COLO668 (cell line): ENCODE results near the gene COL23A1.

Experiments
- DNase-seq: peaks from one replicate; lab custom pipeline; 2025; ENCODE audit not compliant: unreplicated experiment; lab: John Stamatoyannopoulos, UW

The COL23A1 gene

DNA sequence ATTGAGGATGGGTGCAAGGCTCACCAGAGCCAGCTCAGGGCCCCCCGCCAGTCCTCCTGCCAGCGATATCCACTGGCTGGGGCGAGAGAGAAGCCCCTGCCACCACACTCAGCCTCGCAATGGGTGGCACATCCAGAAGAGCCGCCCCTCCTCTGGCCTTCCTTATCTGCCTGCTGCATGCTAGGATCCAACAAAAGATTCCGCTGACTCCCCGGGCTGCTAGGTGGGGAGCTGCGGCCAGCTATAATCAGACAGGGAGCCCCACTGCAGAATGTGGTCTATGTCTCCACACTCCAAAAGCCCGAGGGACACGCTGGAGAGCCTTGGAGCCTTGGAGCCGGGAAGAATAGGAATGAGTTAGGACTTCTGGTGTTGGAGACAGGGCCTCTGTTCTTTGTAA is 32.8 kb downstream of the COL23A1 start:
- no peak for DNase-seq

DNA sequence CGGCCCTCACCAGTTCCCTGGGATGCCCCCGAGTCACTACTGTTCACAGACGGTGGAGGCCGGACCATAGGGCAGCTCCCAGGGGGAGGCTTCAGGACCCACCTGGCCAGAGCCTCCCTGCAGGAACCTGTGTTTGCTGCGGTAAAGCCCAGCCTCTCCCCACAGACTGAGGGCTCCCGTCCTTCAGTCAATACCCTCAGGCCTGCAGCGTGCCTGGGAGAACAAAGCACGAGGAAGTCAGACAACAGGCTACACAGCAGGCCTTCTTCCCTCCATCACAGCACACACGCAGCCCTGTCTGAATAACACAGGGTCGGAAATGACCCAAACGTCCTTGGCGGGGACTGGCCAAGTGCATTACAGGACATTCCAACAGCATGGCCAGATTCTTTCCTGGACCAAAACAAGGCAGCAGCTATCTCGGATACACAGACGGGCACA is 34.4 kb downstream of the COL23A1 start:
- no peak for DNase-seq

DNA sequence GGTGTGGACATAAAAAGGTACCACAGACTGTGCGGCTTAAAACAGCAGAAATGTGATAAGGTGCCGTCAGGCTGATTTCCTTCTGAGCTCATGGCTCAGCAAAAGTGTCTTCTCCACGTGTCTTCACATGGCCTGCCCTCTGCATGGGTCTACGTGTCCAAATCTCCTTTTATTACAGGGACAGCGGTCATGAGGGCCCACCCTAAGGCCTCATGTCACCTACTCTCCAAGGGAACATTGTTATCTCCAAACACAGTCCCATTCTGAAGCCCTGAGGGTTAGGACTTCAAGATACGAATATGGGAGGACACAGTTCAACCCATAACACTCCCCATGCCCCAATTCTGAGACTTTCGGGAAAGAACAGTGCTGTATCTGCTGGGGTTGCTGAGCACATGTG is 35.2 kb downstream of the COL23A1 start:
- DNase-seq = no peak

DNA sequence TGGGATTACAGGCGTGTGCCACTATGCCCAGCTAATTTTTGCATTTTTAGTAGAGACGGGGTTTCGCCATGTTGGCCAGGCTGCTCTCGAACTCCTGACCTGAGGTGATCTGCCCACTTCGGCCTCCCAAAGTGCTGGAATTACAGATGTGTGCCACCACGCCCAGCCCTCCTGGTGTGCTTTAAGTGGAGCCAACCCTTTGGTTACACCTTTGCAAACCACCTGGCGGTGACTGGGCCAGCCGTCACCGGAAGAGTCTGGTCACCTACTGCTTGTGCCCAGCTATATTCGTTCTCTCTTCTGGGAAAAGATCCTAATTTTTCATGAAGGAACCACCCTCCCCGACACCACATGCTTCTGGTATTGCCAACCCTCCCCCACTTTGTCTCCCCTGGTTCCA is 35.9 kb downstream of the COL23A1 start:
- DNase-seq = no peak

DNA sequence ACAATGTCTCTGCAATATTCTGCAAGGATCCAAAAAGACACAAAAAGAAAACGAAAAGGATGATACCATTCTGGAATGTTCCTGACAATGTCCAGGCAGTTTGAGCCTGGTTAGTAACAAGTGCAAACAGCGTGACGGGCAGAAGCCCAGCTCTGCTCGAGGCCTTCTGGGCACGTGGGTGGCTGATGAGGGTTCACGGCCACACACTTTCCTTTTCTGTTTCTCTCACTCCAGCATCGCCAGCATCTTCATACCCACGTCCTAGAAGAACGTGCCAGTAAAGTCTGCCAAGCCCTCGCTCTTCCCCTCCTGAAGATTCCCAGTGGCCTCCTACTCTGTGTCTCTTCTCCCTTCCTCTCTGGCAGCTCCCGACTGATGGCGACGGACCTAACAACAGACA is 36.7 kb downstream of the COL23A1 start:
- no peak for DNase-seq

DNA sequence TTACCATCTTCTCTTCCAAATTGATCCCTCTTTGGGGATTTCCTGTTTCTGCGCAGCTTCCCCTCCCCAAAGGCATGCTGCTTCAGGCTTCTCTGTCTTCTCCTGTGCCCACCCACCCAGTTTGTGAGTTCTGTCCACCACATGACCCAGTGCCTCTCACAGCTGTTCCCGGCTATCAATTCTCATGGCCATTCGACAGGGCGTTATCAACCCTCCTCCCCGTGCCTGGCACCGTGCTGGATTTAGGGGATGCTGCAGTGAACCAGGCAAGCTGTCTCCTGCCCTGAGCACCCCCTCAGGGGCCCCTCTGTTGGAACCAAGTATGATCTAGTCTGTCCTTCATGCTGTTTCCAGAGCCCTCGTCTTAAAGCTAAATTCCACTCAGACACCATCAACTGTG is 38.7 kb downstream of the COL23A1 start:
- DNase-seq = no peak

DNA sequence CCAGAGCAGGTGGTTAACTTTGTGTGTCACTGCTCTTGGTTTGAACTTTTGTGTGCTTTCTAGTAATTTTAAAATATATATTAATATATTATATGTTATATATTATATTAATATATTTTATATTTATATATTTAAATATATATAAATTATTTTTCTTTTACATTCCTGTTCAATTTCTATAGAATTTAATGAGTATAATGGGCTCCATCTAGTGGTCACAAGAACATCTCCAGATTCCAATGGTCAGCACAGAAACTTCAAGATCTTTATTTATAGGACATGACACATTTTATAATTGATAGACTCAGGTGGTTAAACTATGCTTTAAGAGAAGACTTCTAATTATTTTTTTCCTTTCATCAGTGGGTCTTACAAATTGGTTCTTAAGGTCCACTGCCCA is 39.1 kb downstream of the COL23A1 start:
- no peak for DNase-seq

DNA sequence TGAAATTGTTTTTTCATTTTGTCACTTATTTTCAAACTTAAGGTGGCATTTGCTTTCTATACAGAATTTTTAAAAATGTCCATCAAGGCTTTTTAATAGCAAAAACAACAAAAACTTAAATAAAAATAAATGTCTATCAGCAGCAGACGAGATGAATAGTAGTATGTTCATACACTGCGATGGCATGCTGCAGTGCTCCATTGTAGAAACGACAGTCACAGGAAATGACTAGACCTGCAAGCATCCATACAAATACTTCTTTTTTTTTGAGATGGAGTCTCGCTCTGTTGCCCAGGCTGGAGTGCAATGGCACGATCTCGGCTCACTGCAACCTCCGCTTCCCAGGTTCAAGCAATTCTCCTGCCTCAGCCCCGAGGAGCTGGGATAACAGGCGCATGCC is 41.4 kb downstream of the COL23A1 start:
- no peak for DNase-seq

DNA sequence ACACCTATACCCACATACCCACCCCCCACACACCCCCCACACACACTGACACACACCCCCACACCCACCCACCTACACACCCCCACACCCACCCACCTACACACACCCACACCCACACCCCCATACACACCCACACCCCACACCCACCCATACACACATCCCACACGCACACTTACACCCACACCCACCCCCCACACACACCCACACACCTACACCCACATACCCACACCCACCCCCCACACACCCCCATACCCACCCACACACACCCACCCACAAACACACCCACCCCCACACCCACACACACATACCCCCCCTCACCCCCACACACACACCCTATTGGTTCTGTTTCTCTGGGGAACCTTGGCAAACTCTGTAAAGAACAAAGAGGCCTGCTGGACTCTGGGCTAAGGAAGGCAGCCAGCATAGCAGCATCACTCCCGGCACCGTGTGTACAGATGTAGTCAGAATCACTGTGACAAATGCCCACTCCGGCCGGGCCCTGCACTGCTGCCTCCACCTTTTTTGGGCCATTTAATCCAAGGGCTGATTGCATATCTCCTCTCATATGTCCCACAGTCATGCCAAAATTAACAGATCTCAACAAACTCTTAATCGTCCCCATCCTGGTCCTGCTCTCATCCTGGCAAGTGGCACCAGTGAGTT is 42.3 kb downstream of the COL23A1 start:
- no peak for DNase-seq

DNA sequence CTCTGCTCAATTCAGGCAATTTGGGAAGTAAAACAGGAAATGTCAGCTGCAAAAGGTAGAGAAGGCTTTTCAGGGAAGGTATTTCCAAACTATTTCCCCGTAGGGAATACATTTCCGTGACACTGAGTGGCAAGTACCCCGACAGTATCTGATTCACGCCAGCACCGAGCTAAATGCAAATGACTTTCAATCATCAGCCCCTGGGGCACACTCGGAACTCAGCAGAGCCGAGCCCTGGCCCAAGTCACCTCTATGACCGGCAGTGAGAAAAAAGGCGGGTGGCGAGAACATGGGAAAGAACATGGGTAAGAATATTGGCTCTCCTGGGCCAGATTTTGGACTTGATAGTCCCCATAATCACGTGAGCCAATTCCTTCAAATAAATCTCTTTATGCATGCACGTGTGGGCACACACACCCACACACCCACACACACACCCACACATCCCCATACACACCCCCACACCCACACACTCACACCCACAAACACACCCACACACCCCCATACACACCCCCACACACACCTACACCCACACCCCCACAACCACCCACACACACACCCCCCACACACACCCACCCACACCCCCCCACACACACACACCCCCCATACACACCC is 43.0 kb downstream of the COL23A1 start:
- DNase-seq = no peak

DNA sequence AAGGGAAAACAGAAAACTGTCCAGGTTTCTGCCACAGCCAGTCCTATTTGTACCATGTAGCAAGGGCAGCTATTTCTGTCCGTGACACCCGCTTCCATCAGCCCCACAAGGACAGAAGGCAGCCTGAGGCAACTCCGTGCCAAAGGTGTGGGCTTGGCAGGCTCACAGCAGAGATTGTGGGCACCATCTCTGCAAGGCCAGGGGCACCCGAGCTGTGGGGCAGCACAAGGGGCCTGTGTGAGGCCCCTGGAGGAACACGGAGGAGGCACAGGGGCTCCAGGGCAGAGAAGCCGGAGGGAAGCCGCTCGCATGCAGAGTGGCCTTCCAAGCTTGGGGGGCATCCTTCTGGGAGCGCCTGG is 43.5 kb downstream of the COL23A1 start:
- DNase-seq = no peak

DNA sequence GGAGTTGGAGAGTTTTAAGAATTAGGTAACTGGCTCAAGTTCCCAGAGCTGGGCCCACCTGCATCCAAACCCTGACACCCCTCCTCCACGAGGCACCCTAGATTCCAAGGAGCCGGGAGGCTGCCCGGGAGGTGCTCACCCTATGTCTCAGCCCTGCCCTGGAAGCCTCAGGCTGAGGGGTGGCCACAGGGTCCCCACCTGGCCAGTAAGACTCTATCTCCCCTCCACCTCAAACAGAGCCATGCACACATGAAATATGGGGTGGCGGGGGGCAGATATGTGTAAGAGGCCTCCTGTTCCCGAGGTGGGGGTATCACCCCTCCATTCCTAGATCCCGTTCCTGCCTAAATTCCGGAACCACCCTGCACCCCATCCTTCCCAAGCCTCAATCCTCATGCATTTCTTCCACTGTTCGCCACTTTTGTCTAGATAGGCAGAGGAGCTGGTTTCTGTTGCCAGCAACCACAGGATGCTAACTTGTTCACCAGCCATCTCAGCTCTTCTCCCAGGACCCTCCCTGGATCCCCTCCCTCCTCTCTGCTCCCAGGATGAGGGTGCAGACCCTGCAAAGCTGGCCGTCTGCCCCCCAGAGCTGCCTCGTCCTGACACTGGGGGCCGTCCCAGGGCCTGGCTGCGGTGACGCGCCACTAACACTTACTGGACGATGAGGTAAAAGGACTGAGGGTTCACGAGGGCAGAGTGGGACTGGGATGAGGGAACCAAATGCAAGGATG is 44.1 kb downstream of the COL23A1 start:
- DNase-seq = no peak

DNA sequence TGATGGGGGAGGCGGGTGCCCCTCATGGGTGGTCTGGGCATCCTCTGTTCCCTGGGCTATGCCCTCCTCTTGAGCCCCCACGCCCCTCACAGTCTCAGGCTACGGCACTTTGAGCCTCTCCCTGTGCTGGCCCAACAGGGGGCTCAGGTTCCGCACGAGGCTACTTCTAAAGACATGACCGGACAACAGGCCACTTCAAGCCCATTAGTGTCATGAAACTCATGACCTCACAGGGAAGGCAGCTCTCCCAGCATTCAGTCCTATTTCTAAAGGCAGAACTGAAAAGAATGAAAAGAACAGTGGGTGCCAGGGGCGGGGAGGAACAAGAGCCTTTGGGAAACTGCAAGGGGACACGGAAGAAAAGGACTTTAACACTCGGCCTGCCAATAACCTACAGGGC is 45.0 kb downstream of the COL23A1 start:
- no peak for DNase-seq

DNA sequence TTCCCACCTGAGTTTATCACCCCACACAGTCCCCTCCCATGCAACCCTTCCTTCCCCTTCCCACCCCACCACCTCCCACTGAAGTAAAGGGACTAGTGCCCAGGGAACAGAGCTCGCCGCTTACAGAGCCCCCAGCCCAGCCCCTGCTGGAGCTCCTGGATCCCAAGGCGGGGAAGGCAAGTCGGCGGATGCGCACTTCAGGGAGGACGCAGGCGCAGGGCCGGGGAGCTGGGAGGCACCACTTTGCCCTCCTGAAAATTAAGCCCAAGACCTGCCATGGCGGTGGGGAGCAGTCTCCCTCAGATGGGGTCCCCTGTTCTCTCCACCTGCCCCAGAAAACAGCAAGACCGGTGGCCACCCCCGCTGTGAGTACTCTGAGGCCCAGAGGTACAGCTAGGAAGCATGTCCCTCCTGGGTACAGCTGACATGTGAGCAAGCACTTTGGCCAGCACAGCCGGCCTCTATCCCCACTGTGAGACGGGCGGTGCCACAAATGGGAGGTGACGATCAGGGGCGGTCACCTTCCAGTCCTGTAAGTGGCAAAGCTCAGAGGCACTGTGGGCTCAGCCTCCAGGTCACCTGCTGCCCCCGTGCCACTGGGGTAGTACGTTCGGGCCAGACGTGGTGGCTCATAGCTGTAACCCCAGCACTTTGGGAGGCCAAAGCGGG is 45.9 kb downstream of the COL23A1 start:
- no peak for DNase-seq

DNA sequence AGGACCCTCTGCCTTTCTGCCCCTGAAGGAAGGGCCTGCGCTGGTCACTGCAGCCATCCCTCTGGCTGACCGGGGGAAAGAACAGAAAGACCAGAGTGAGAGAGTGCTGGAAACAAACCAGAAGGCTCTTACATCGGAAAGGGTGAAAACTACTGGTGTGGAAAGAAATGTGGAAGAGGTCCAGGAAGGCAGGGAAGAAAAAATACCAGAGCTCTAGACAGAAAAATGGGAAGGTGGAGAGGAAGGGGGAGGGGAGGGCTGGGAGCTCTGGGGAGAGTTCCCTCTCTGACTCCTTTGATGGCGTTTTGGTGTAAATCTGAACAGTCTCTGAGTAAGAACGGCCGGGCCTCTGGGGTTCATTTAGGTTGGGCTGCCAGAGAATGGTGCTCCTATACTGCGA is 47.7 kb downstream of the COL23A1 start:
- no peak for DNase-seq

DNA sequence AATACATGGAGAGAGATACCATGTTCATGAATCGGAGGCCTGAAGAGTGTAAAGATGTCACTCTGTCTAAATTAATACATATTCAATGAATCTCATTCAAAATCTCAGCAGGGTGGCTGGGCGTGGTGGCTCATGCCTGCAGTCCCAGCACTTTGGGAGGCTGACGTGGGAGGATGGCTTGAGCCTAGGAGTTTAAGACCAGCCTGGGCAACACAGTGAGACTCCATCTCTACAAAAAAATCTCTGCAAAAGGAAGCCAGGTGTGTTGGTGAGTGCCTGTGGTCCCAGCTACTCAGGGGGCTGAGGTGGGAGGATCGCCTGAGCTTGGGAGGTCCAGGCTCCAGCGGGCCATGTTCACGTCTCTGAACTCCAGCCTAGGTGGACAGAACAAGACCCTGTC is 49.7 kb downstream of the COL23A1 start:
- DNase-seq = no peak

DNA sequence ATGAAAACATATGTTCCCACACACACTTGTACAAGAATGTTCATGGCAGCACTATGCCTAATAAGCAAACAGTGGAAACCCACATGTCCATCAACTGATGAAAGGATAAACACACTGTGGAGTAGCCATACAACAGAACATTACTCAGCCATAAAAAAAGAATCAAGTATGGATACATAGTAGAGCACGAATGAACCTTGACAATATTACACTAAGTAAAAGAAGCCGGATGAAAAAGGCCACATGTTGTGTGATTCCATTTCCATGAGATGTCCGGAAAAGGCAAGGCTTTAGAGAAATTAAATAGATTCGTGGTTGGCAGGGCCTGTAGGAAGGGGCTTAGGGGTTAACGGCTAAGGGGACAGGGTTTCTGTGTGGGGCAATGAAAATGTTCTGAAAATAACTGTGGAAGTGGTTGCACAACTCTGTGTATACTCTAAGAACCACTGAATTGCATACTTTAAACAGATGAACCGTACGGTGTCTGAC is 51.4 kb downstream of the COL23A1 start:
- DNase-seq = no peak

DNA sequence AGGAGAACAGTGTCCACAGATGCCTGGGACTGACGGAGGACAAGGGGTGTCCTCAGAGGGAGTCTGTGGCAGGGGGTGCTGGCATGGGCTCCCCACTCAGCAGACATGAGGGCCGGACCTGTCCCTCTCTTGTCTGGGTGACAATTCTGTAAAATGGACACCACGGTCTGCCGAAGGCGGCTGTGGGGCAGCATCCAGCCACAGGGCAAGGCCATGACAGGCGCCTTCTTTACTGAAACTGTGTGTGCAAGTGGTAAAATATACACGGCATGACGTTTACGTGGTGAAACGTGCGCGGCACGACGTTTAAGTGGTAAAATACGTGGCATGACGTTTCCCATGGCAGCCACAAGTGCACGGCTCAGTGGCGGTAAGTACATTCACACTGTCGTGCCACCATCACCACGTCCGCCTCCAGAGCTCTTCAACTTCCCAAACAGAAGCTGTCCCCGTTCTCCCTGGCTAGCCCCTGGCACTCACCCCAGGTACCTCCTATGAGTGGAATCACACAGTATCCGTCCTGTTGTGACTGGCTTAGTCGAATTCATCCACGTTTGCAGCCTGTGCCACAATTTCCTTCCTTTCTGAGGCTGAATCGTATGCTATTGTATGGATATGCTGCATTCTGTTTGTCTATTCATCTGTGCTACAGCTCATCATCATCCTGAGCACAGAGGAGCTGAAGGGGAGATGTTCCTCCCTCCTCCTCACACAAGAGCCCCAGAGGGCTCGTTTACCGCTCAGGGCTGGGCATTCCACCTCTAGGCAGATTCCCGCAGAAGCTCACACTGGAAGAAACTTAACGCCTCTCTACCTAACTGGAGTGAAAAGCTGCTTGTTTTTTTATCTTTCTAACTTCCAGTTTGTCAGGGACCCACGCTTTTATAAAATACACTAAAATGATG is 52.5 kb downstream of the COL23A1 start:
- no peak for DNase-seq

DNA sequence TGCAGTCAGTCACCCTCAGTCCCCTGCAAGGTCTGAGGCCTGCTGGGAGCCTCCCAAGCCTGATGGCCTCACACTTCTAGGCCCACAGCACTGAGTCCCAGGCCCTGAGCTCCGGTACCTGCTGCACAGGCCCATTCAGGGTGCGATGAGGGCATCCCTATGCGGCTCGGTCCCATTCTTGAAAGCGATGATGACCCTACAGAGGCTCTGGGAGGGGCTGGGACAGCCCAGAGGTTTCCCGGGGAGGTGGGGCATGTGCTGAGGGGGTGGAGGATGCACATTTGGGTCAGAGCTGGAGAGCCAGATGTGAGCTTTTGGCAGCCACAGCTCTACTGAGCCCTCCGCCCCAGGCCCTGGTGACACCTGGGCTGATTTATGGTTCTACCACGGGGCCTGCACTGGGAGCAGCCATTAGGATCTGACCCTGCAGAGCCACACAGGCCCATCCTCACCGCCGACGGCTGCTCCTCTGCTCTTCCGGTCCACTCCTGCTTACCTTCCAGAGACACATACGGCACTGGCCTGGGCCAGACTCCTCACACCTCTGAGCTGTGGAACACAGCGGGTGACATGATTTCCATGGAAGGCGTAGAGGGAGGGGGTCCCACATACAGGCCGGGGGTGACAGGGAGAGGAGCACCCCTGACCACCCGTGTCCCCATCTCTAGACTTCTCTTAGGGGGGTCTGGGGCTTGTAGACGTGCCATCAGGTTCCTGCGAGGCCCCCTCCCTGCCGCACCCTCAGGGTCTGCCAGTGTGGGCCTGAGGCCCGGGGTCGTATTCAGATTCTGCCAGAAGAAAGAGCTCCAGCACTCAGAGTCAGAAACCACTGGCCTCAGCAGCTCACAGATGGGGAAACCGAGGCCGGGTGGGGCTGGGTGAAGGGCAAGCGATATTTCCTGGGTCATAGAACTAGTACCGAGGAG is 53.4 kb downstream of the COL23A1 start:
- no peak for DNase-seq
